ENCODE measurements around the gene DNAH2. TPM values are rescaled to one million over a fixed set of nuclear protein-coding genes. Genes with fewer than 3 reads are reported as not detected.

Gene DNAH2
- total and polyA plus RNA-seq, 2 experiments from 2014 or later = 0.77 to 2.1 TPM

GRCh38 chr17:7740481-7741001 is 23.0 kb downstream of the DNAH2 start:
- H4K20me1 ChIP-seq (ENCODE audit: insufficient read depth, poor library complexity, severe bottlenecking) = no peaks in the 10 kb centered on the region
- H3K79me2 ChIP-seq = no peaks in the 10 kb centered on the region
- no peak for TF ChIP-seq EZH2phosphoT487 (IDR thresholded peaks at IDR 0.05; ENCODE audit: low read depth, severe bottlenecking, unreplicated experiment)
- no peak for TF ChIP-seq CTCF (IDR thresholded peaks at IDR 0.05; ENCODE audit: poor library complexity)
- TF ChIP-seq EZH2 (IDR thresholded peaks at IDR 0.05; ENCODE audit: borderline replicate concordance) = no peak
- H3K4me2 ChIP-seq = no peak overlapping the region
- peaks cover 3% of the 10 kb centered on the region for H3K4me1 ChIP-seq (ENCODE audit: insufficient read depth)
- no peak overlapping the region for H2AFZ ChIP-seq
- H3K9me3 ChIP-seq (ENCODE audit: low read depth) = no peaks in the 10 kb centered on the region
- WGBS (ENCODE audit: low lambda C conversion rate, missing lambda C conversion rate) = 92% methylated on average over 39 of the region's 42 CpGs
- H3K27me3 ChIP-seq = peaks cover 3% of the 10 kb centered on the region
- H3K36me3 ChIP-seq (replicated peaks; ENCODE audit: insufficient read depth, low read depth) = no peaks in the 10 kb centered on the region
- no peak overlapping the region for H3K4me3 ChIP-seq
- H3K27ac ChIP-seq = no peak overlapping the region
- no peaks in the 10 kb centered on the region for H3K9me2 ChIP-seq (replicated peaks; ENCODE audit: insufficient read depth)
- no peak for DNase-seq (ENCODE audit: low spot score)

GRCh38 chr17:7742729-7743128 is 25.2 kb downstream of the DNAH2 start:
- Histone ChIP-seq H3K4me2 (no peak overlapping the region), H3K9me2 (replicated peaks; ENCODE audit: insufficient read depth) (no peaks in the 10 kb centered on the region), H3K9me3 (ENCODE audit: low read depth) (no peaks in the 10 kb centered on the region), H4K20me1 (ENCODE audit: insufficient read depth, poor library complexity, severe bottlenecking) (no peaks in the 10 kb centered on the region), H3K4me3 (no peak overlapping the region), H3K79me2 (no peaks in the 10 kb centered on the region), H3K36me3 (replicated peaks; ENCODE audit: insufficient read depth, low read depth) (no peaks in the 10 kb centered on the region), H2AFZ (no peak overlapping the region), H3K27ac (no peak overlapping the region), H3K27me3 (peaks cover 3% of the 10 kb centered on the region), H3K4me1 (ENCODE audit: insufficient read depth) (peaks cover 13% of the 10 kb centered on the region)
- TF ChIP-seq CTCF (IDR thresholded peaks at IDR 0.05; ENCODE audit: poor library complexity) (no peak), EZH2 (IDR thresholded peaks at IDR 0.05; ENCODE audit: borderline replicate concordance) (no peak), EZH2phosphoT487 (IDR thresholded peaks at IDR 0.05; ENCODE audit: low read depth, severe bottlenecking, unreplicated experiment) (no peak)
- DNase-seq (ENCODE audit: low spot score) = no peak
- WGBS (ENCODE audit: low lambda C conversion rate, missing lambda C conversion rate) = 82% methylated on average over 10 of the region's 10 CpGs

- Histone ChIP-seq H3K36me3 (replicated peaks; ENCODE audit: insufficient read depth, low read depth) (no peaks in the 10 kb centered on the region), H3K27me3 (peaks cover 2% of the 10 kb centered on the region), H2AFZ (no peak overlapping the region), H3K9me2 (replicated peaks; ENCODE audit: insufficient read depth) (no peaks in the 10 kb centered on the region), H4K20me1 (ENCODE audit: insufficient read depth, poor library complexity, severe bottlenecking) (no peaks in the 10 kb centered on the region), H3K4me3 (no peak overlapping the region), H3K79me2 (no peaks in the 10 kb centered on the region), H3K4me1 (ENCODE audit: insufficient read depth) (peaks cover 24% of the 10 kb centered on the region), H3K9me3 (ENCODE audit: low read depth) (no peaks in the 10 kb centered on the region), H3K27ac (no peak overlapping the region), H3K4me2 (no peak overlapping the region)
- no peak for TF ChIP-seq CTCF (IDR thresholded peaks at IDR 0.05; ENCODE audit: poor library complexity)
- no peak for TF ChIP-seq EZH2phosphoT487 (IDR thresholded peaks at IDR 0.05; ENCODE audit: low read depth, severe bottlenecking, unreplicated experiment)
- TF ChIP-seq EZH2 (IDR thresholded peaks at IDR 0.05; ENCODE audit: borderline replicate concordance) = no peak
- DNase-seq (ENCODE audit: low spot score) = no peak
- WGBS (ENCODE audit: low lambda C conversion rate, missing lambda C conversion rate) = 46% methylated on average over 8 of the region's 8 CpGs
Observed at GRCh38 chr17:7744416-7744815, 26.9 kb downstream of the DNAH2 start.

All from hepatocyte (in vitro differentiated cells).